DND-41 (cell line): ENCODE measurements around the gene ZNF746.

Experiments
- ATAC-seq: fragments of 200-7000 bp; cut with Tn5 transposase; 3 replicates; pipeline ENCODE4 v1.9.1; 2021; ENCODE audit warnings: low read depth; ENCODE audit not compliant: insufficient read depth
- DNase-seq: peaks from one replicate; pipeline ENCODE4 v3.0.0-alpha.2; 2020
- H2AFZ ChIP-seq: 2 replicates; pipeline ENCODE4 v1.6.0; 2012; ENCODE audit warnings: low read depth, low read length
- H3K27ac ChIP-seq: 2 replicates; pipeline ENCODE4 v1.5.1; 2012; ENCODE audit warnings: low read length, inconsistent platforms
- H3K27me3 ChIP-seq: fragments of 200-600 bp; sonication (generic); 2 replicates; pipeline ENCODE4 v1.6.0; 2012; ENCODE audit warnings: low read length, mild to moderate bottlenecking, inconsistent platforms; ENCODE audit not compliant: insufficient read depth, poor library complexity
- H3K36me3 ChIP-seq: 2 replicates; pipeline ENCODE4 v1.5.1; 2012; ENCODE audit warnings: low read length, inconsistent platforms; ENCODE audit not compliant: insufficient read depth
- H3K4me1 ChIP-seq: 2 replicates; pipeline ENCODE4 v1.5.1; 2012; ENCODE audit warnings: mild to moderate bottlenecking, low read length; ENCODE audit not compliant: insufficient read depth
- H3K4me2 ChIP-seq: 2 replicates; pipeline ENCODE4 v1.6.0; 2012; ENCODE audit warnings: mild to moderate bottlenecking, moderate library complexity, low read length, inconsistent platforms; ENCODE audit not compliant: insufficient read depth
- H3K4me3 ChIP-seq, 2 experiments: fragments of 200-600 bp in 1 of 2; shearing (Covaris generic) in 1 of 2; 2 replicates each; pipeline ENCODE4 v1.5.1; 2012 to 2016; ENCODE audit warnings: inconsistent platforms in 2 of 2, low read length in 2 of 2, mild to moderate bottlenecking in 2 of 2, low read depth in 1 of 2, moderate library complexity in 1 of 2
- H3K79me2 ChIP-seq: 2 replicates; pipeline ENCODE4 v1.6.0; 2012; ENCODE audit warnings: low read length, inconsistent platforms; ENCODE audit not compliant: insufficient read depth
- H3K9ac ChIP-seq: 2 replicates; pipeline ENCODE4 v1.6.0; 2012; ENCODE audit warnings: low read depth, mild to moderate bottlenecking, inconsistent platforms, low read length, moderate library complexity
- H3K9me3 ChIP-seq: 2 replicates; pipeline ENCODE4 v1.5.1; 2012; ENCODE audit warnings: low read length, moderate library complexity, mild to moderate bottlenecking, inconsistent platforms; ENCODE audit not compliant: insufficient read depth, severe bottlenecking
- H4K20me1 ChIP-seq: 2 replicates; pipeline ENCODE4 v1.6.0; 2012; ENCODE audit warnings: low read length; ENCODE audit not compliant: insufficient read depth
- CTCF ChIP-seq: IDR thresholded peaks from 2 replicates; pipeline ENCODE4 v1.5.1; 2012; ENCODE audit warnings: borderline replicate concordance, low read length, moderate library complexity, mild to moderate bottlenecking; ENCODE audit not compliant: poor library complexity, severe bottlenecking; ENCODE audit errors: extremely low read depth
- EZH2 ChIP-seq: IDR thresholded peaks from 3 replicates; pipeline ENCODE4 v1.6.1; 2012; ENCODE audit warnings: borderline replicate concordance, low read depth, mild to moderate bottlenecking, moderate library complexity, low read length, inconsistent platforms; ENCODE audit not compliant: severe bottlenecking

The ZNF746 gene

GRCh38 chr7:149500910-149501309, 3.3 kb upstream of the ZNF746 start:
- no peak for TF ChIP-seq CTCF
- no peak for TF ChIP-seq EZH2
- no peak overlapping the region for H3K4me3 ChIP-seq
- no peak overlapping the region for H3K27ac ChIP-seq
- ATAC-seq (no peak), DNase-seq (no peak)
- no peak overlapping the region for H3K9ac ChIP-seq
- H2AFZ ChIP-seq, result no peak overlapping the region
- H3K79me2 ChIP-seq, result peaks cover 17% of the 10 kb centered on the region
- H3K4me1 ChIP-seq, result peaks cover 19% of the 10 kb centered on the region
- peaks cover 4% of the 10 kb centered on the region; the same call in 1 of the 2 replicates for H3K36me3 ChIP-seq
- H3K9me3 ChIP-seq, result peaks cover 6% of the 10 kb centered on the region
- peaks cover 5% of the 10 kb centered on the region; the same call in 1 of the 2 replicates for H4K20me1 ChIP-seq
- no peaks in the 10 kb centered on the region for H3K27me3 ChIP-seq
- H3K4me2 ChIP-seq, result no peak overlapping the region

- Histone ChIP-seq H3K9ac (no peak overlapping the region), H3K27me3 (no peaks in the 10 kb centered on the region), H2AFZ (0 out of 2 replicates have a peak overlapping the region, but pooled peaks have one; percentile 5), H3K9me3 (no peaks in the 10 kb centered on the region), H3K4me3 (no peak overlapping the region), H3K36me3 (peaks cover 11% of the 10 kb centered on the region), H3K4me2 (no peak overlapping the region), H3K4me1 (peaks cover 26% of the 10 kb centered on the region), H3K79me2 (peaks cover 24% of the 10 kb centered on the region), H4K20me1 (peaks cover 12% of the 10 kb centered on the region; the same call in 1 of the 2 replicates), H3K27ac (no peak overlapping the region)
- no peak for DNase-seq
- ATAC-seq, result no peak
- TF ChIP-seq EZH2 (no peak), CTCF (no peak)
These were observed 2.6 kb upstream of the ZNF746 start for GRCh38 chr7:149500201-149500600.

- H3K79me2 ChIP-seq, result peaks cover 31% of the 10 kb centered on the region
- no peaks in the 10 kb centered on the region for H3K27me3 ChIP-seq
- peak; percentile 9 for TF ChIP-seq CTCF
- no peak for TF ChIP-seq EZH2
- H4K20me1 ChIP-seq, result peaks cover 15% of the 10 kb centered on the region; the same call in 1 of the 2 replicates
- no peak for DNase-seq
- ATAC-seq, result no peak
- no peak overlapping the region for H3K4me2 ChIP-seq
- no peak overlapping the region for H3K4me3 ChIP-seq
- peaks cover 23% of the 10 kb centered on the region for H3K36me3 ChIP-seq
- H3K27ac ChIP-seq, result no peak overlapping the region
- no peak overlapping the region for H3K9ac ChIP-seq
- no peak overlapping the region for H2AFZ ChIP-seq
- no peaks in the 10 kb centered on the region for H3K9me3 ChIP-seq
- H3K4me1 ChIP-seq, result peaks cover 29% of the 10 kb centered on the region
These were observed 1.2 kb upstream of the ZNF746 start for GRCh38 chr7:149498811-149499210.
